ENCODE measurements around the gene GAP43.

GAP43 gene

DNA sequence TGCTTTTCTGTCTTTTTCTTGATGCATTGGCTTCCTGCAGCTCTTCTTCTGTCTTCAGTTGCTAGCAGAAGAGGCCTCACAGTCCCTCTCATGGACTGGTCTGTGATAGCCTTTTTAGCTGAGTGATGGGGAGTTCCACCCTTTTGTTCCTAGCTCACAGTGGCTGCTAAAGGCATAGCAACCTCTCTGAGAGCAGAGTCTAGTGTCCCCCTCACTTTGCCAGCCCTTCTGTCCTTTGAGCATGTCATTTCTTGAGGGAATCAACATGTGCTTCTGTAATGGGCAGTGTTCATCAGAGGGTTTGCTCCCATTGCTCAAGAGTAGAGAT lies 44.4 kb downstream of the GAP43 start:
- Histone ChIP-seq H3K36me3 (ENCODE audit: insufficient read depth, low read length) (no peaks in the 10 kb centered on the region), H3K27ac (ENCODE audit: low read length) (no peak overlapping the region), H2AFZ (ENCODE audit: low read depth, low read length) (no peak overlapping the region), H3K27me3 (ENCODE audit: insufficient read depth, low read length, poor library complexity) (peaks cover 17% of the 10 kb centered on the region), H3K9me3 (ENCODE audit: insufficient read depth, low read length, severe bottlenecking) (no peaks in the 10 kb centered on the region), H4K20me1 (ENCODE audit: insufficient read depth, low read length) (no peaks in the 10 kb centered on the region), H3K4me2 (ENCODE audit: insufficient read depth, low read length) (no peak overlapping the region), H3K4me3 (ENCODE audit: low read depth in 1 of 2, low read length in 2 of 2) (no peak overlapping the region), H3K79me2 (ENCODE audit: insufficient read depth, low read length) (no peaks in the 10 kb centered on the region), H3K4me1 (ENCODE audit: insufficient read depth, low read length) (no peaks in the 10 kb centered on the region), H3K9ac (ENCODE audit: low read depth, low read length) (no peak overlapping the region)
- DNase-seq (no peak), ATAC-seq (ENCODE audit: insufficient read depth, low read depth) (no peak)
- TF ChIP-seq, protein P1, sequence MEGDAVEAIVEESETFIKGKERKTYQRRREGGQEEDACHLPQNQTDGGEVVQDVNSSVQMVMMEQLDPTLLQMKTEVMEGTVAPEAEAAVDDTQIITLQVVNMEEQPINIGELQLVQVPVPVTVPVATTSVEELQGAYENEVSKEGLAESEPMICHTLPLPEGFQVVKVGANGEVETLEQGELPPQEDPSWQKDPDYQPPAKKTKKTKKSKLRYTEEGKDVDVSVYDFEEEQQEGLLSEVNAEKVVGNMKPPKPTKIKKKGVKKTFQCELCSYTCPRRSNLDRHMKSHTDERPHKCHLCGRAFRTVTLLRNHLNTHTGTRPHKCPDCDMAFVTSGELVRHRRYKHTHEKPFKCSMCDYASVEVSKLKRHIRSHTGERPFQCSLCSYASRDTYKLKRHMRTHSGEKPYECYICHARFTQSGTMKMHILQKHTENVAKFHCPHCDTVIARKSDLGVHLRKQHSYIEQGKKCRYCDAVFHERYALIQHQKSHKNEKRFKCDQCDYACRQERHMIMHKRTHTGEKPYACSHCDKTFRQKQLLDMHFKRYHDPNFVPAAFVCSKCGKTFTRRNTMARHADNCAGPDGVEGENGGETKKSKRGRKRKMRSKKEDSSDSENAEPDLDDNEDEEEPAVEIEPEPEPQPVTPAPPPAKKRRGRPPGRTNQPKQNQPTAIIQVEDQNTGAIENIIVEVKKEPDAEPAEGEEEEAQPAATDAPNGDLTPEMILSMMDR (IDR thresholded peaks at IDR 0.05; ENCODE audit: borderline replicate concordance, extremely low read depth, low read length, poor library complexity, severe bottlenecking) = no peak
- TF ChIP-seq EZH2 (IDR thresholded peaks at IDR 0.05; ENCODE audit: borderline replicate concordance, low read depth, low read length, severe bottlenecking) = no peak

DNA sequence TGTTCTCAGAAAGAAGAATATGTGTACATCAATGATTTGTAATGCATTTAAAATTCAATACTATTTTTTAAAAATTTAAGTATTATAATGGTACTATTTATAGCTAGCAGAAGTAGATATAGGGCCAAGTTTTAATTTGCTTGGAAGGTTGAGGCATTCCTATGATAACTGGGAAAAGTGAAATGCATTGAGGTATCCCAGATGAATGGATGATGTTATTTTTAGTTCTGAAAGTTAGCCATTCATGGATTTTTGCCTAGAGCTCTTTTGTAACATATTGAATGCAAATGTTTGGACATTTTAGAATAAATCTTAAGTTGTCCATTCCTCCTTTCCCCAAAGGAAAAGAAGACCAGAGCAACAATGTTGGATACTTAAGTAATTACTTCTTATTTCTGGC lies 47.6 kb downstream of the GAP43 start:
- DNase-seq (no peak), ATAC-seq (ENCODE audit: insufficient read depth, low read depth) (no peak)
- peaks cover 16% of the 10 kb centered on the region for H3K27me3 ChIP-seq (ENCODE audit: insufficient read depth, low read length, poor library complexity)
- no peak overlapping the region for H3K4me3 ChIP-seq (ENCODE audit: low read depth in 1 of 2, low read length in 2 of 2)
- H4K20me1 ChIP-seq (ENCODE audit: insufficient read depth, low read length) = no peaks in the 10 kb centered on the region
- no peak overlapping the region for H3K27ac ChIP-seq (ENCODE audit: low read length)
- no peaks in the 10 kb centered on the region for H3K4me1 ChIP-seq (ENCODE audit: insufficient read depth, low read length)
- no peak overlapping the region for H3K4me2 ChIP-seq (ENCODE audit: insufficient read depth, low read length)
- H2AFZ ChIP-seq (ENCODE audit: low read depth, low read length) = no peak overlapping the region
- no peak for TF ChIP-seq EZH2 (IDR thresholded peaks at IDR 0.05; ENCODE audit: borderline replicate concordance, low read depth, low read length, severe bottlenecking)
- TF ChIP-seq, protein P1 (IDR thresholded peaks at IDR 0.05; ENCODE audit: borderline replicate concordance, extremely low read depth, low read length, poor library complexity, severe bottlenecking) = no peak
- H3K9ac ChIP-seq (ENCODE audit: low read depth, low read length) = no peak overlapping the region
- no peaks in the 10 kb centered on the region for H3K79me2 ChIP-seq (ENCODE audit: insufficient read depth, low read length)
- no peaks in the 10 kb centered on the region for H3K36me3 ChIP-seq (ENCODE audit: insufficient read depth, low read length)
- no peaks in the 10 kb centered on the region for H3K9me3 ChIP-seq (ENCODE audit: insufficient read depth, low read length, severe bottlenecking)

DNA sequence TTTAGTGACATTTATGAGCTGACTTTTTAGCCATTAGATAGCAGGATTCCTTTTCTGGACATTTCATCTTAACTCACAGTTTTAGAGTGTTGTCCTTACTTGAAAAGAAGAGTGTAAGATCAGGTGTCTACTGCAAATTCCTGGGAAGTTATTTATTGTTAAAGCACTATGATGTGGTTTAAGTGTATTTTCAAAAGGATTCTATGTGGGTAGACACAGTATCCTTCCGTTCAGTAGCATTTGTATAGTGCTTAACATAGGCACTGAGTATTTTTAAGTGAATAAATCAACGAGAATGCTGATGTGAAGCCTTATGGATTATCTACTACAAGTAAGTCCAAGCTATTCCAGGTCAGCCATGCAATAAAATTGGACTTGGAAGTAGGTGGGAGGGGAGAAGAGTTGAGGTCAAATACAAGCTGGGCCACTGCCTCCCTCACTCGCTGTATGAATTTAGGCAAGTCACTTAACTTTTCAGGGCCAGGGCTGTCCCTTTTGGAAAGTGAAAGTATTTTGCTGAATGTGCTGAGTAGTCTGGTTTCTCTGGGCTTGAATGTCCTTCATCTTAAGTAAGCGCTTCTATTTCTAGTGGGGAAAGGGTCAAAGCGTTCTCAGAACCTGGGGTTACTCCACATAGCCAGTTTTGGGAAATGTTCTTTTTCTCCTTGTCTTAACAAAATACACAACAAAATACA lies 48.6 kb downstream of the GAP43 start:
- Histone ChIP-seq H3K4me2 (ENCODE audit: insufficient read depth, low read length) (peak overlapping the region; percentile 31; the same call in 1 of the 2 replicates), H3K36me3 (ENCODE audit: insufficient read depth, low read length) (no peaks in the 10 kb centered on the region), H2AFZ (ENCODE audit: low read depth, low read length) (no peak overlapping the region), H3K9me3 (ENCODE audit: insufficient read depth, low read length, severe bottlenecking) (no peaks in the 10 kb centered on the region), H3K27ac (ENCODE audit: low read length) (no peak overlapping the region), H3K4me3 (ENCODE audit: low read depth in 1 of 2, low read length in 2 of 2) (no peak overlapping the region), H4K20me1 (ENCODE audit: insufficient read depth, low read length) (no peaks in the 10 kb centered on the region), H3K4me1 (ENCODE audit: insufficient read depth, low read length) (no peaks in the 10 kb centered on the region), H3K9ac (ENCODE audit: low read depth, low read length) (no peak overlapping the region), H3K79me2 (ENCODE audit: insufficient read depth, low read length) (no peaks in the 10 kb centered on the region), H3K27me3 (ENCODE audit: insufficient read depth, low read length, poor library complexity) (peaks cover 12% of the 10 kb centered on the region)
- TF ChIP-seq, protein P1 (IDR thresholded peaks at IDR 0.05; ENCODE audit: borderline replicate concordance, extremely low read depth, low read length, poor library complexity, severe bottlenecking) = no peak
- TF ChIP-seq EZH2 (IDR thresholded peaks at IDR 0.05; ENCODE audit: borderline replicate concordance, low read depth, low read length, severe bottlenecking) = no peak
- DNase-seq (no peak), ATAC-seq (ENCODE audit: insufficient read depth, low read depth) (peak; percentile 60; the same call in 2 of the 3 replicates)
